ENCODE measurements around the gene SH2D2A. TPM values are rescaled to one million over a fixed set of nuclear protein-coding genes. Genes with fewer than 3 reads are reported as not detected.

The SH2D2A gene
- total and polyA plus RNA-seq, 2 donors (not counting 3 experiments of a cell fraction or from before 2014, with no cell fraction given), result 0.92 to 1.1 TPM

- Histone ChIP-seq H3K4me3 (replicated peaks in 1 of 3; ENCODE audit: insufficient read depth in 1 of 3, low read depth in 1 of 3, low read length in 3 of 3) (no peak overlapping the region), H3K9me1 (replicated peaks; ENCODE audit: control insufficient read depth, extremely low read depth, insufficient read depth, low read length) (no peaks in the 10 kb centered on the region), H4K20me1 (replicated peaks; ENCODE audit: control insufficient read depth, extremely low read depth, insufficient read depth, low read length) (no peaks in the 10 kb centered on the region), H3K36me3 (ENCODE audit: control insufficient read depth in 2 of 2, extremely low read depth in 1 of 2, insufficient read depth in 2 of 2, low read length in 2 of 2) (no peaks in the 10 kb centered on the region), H3K27ac (ENCODE audit: insufficient read depth, low read depth, low read length) (no peak overlapping the region), H3K27me3 (ENCODE audit: control insufficient read depth in 2 of 2, insufficient read depth in 2 of 2, low read length in 2 of 2) (peaks cover 19 to 20% of the 10 kb centered on the region in 2 experiments), H2AFZ (ENCODE audit: low read depth, low read length) (no peak overlapping the region), H3K4me1 (ENCODE audit: control insufficient read depth, extremely low read depth, insufficient read depth, low read length) (peaks cover 9% of the 10 kb centered on the region), H3K4me2 (ENCODE audit: insufficient read depth, low read length) (no peak overlapping the region), H3K79me2 (ENCODE audit: control insufficient read depth, insufficient read depth, low read length) (no peaks in the 10 kb centered on the region), H3K9me3 (replicated peaks; ENCODE audit: control insufficient read depth, insufficient read depth, low read length) (no peaks in the 10 kb centered on the region), H3K9ac (replicated peaks; ENCODE audit: extremely low read depth, insufficient read depth, low read length) (no peak overlapping the region)
- CTCF ChIA-PET, result interaction anchor here (0.8 to 6.9 kb wide), 6 partner anchors 10 to 102 kb away, joined by 3 to 46 read pairs (median 4); partner anchors contain the start of genes INSRR and NTRK1
- dilution Hi-C loops (cut with MboI; ENCODE audit: extremely low pct_ligation_motif_present, low sequenced_read_pairs) (no loop called here), intact Hi-C loops (cut with micrococcal nuclease) (no loop called here)
- BruUV-seq (replicated peaks), result no TSS peak
- peak; percentile 33 for DNase-seq (ENCODE audit: low read depth, low spot score)
- peak; percentile 81 for FAIRE-seq
- TF ChIP-seq, protein P1, sequence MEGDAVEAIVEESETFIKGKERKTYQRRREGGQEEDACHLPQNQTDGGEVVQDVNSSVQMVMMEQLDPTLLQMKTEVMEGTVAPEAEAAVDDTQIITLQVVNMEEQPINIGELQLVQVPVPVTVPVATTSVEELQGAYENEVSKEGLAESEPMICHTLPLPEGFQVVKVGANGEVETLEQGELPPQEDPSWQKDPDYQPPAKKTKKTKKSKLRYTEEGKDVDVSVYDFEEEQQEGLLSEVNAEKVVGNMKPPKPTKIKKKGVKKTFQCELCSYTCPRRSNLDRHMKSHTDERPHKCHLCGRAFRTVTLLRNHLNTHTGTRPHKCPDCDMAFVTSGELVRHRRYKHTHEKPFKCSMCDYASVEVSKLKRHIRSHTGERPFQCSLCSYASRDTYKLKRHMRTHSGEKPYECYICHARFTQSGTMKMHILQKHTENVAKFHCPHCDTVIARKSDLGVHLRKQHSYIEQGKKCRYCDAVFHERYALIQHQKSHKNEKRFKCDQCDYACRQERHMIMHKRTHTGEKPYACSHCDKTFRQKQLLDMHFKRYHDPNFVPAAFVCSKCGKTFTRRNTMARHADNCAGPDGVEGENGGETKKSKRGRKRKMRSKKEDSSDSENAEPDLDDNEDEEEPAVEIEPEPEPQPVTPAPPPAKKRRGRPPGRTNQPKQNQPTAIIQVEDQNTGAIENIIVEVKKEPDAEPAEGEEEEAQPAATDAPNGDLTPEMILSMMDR (IDR thresholded peaks at IDR 0.05; ENCODE audit: extremely low read depth in 1 of 2, insufficient read depth in 1 of 2, low read depth in 1 of 2, low read length in 2 of 2), result no peak
- TF ChIP-seq GATA2 (IDR thresholded peaks at IDR 0.05; ENCODE audit: insufficient read depth, insufficient read length, low read depth, low read length) (no peak), MAX (IDR thresholded peaks at IDR 0.05; ENCODE audit: insufficient read depth, insufficient read length) (no peak), POLR2A (IDR thresholded peaks at IDR 0.05; ENCODE audit: low read depth, low read length) (no peak), EZH2 (IDR thresholded peaks at IDR 0.05; ENCODE audit: borderline replicate concordance, low read depth, low read length, severe bottlenecking) (no peak), JUN (IDR thresholded peaks at IDR 0.05; ENCODE audit: borderline replicate concordance, insufficient read depth, insufficient read length, low read depth) (peak; percentile 14), POLR2AphosphoS5 (IDR thresholded peaks at IDR 0.05; ENCODE audit: insufficient read depth, low read depth, low read length) (no peak), FOS (IDR thresholded peaks at IDR 0.05; ENCODE audit: borderline replicate concordance, insufficient read depth, low read length) (no peak)
- POLR2A ChIA-PET, result interaction anchor here (0.5 kb wide), 1 partner anchor 207 kb away, joined by 6 read pairs; no protein-coding TSS in a partner anchor
Observed at GRCh38 chr1:156828400-156829124, 11.9 kb upstream of the SH2D2A start.

All from endothelial cell of umbilical vein (primary cell).